ENCODE data around the gene CNPY1.

The CNPY1 gene

GRCh38 chr7:155452505-155453295, 93.7 kb downstream of the CNPY1 start:
- no peak for DNase-seq

GRCh38 chr7:155451840-155452239, 94.5 kb downstream of the CNPY1 start:
- no peak for DNase-seq

All from 8988T (cell line).